ENCODE data around the gene HTR3A. TPM values are rescaled to one million over a fixed set of nuclear protein-coding genes. Genes with fewer than 3 reads are reported as not detected.

HTR3A gene
- total and polyA plus RNA-seq, 2 donors (not counting 1 experiment from before 2014, with no cell fraction given): not detected

GRCh38 chr11:113997473-113997872 lies 22.6 kb downstream of the HTR3A start:
- Histone ChIP-seq H3K79me2 (ENCODE audit: control insufficient read depth, insufficient read depth, low read length) (no peaks in the 10 kb centered on the region), H3K9ac (ENCODE audit: insufficient read depth, low read length) (no peak overlapping the region), H3K27me3 (ENCODE audit: control insufficient read depth, insufficient read depth, low read length) (no peaks in the 10 kb centered on the region), H3K9me3 (ENCODE audit: control insufficient read depth, insufficient read depth, low read depth, low read length) (no peaks in the 10 kb centered on the region), H2AFZ (ENCODE audit: low read length) (no peak overlapping the region), H3K36me3 (ENCODE audit: control insufficient read depth, insufficient read depth, low read length) (no peaks in the 10 kb centered on the region), H3K4me2 (ENCODE audit: extremely low read depth, insufficient read depth, low read length) (no peak overlapping the region), H3K27ac (ENCODE audit: insufficient read depth, low read length) (no peak overlapping the region), H3K4me3 (replicated peaks in 1 of 4; ENCODE audit: control extremely low read depth in 1 of 4, insufficient read depth in 1 of 4, low read depth in 3 of 4, low read length in 4 of 4) (no peak overlapping the region), H4K20me1 (ENCODE audit: control insufficient read depth, extremely low read depth, insufficient read depth, low read length) (no peaks in the 10 kb centered on the region), H3K4me1 (ENCODE audit: control insufficient read depth, extremely low read depth, insufficient read depth, low read length) (no peaks in the 10 kb centered on the region)
- DNase-seq (ENCODE audit: low read depth in 2 of 2): peak in 1 of 2 donors; percentile 43
- TF ChIP-seq, protein P1, sequence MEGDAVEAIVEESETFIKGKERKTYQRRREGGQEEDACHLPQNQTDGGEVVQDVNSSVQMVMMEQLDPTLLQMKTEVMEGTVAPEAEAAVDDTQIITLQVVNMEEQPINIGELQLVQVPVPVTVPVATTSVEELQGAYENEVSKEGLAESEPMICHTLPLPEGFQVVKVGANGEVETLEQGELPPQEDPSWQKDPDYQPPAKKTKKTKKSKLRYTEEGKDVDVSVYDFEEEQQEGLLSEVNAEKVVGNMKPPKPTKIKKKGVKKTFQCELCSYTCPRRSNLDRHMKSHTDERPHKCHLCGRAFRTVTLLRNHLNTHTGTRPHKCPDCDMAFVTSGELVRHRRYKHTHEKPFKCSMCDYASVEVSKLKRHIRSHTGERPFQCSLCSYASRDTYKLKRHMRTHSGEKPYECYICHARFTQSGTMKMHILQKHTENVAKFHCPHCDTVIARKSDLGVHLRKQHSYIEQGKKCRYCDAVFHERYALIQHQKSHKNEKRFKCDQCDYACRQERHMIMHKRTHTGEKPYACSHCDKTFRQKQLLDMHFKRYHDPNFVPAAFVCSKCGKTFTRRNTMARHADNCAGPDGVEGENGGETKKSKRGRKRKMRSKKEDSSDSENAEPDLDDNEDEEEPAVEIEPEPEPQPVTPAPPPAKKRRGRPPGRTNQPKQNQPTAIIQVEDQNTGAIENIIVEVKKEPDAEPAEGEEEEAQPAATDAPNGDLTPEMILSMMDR (conservative IDR thresholded peaks at IDR 0.05 in 1 of 2, IDR thresholded peaks at IDR 0.05 in 1 of 2; ENCODE audit: low read depth in 1 of 2, low read length in 2 of 2): no peak
- no peak for TF ChIP-seq EZH2 (IDR thresholded peaks at IDR 0.05; ENCODE audit: low read length, missing control alignments)

DNA sequence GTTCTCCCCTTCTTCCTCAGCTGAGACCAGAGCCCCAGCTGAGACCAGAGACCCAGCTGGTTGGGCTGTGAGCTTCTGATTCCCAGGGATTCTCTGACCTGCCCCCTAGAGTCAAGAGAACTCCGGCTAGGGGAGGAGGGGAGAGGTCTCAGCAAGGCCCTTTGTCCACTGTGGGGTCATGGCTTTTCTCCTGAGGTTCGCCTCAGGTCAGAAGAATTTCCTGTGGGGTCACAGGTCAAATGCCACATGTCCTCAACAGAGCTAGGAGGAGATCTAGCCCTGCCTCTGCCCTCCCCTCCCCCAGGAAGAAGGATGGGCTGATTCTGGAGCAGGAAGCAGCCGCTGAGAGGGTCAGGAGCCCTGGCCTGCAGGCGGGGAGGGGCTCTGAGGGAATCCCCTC lies 23.7 kb downstream of the HTR3A start:
- H4K20me1 ChIP-seq (ENCODE audit: control insufficient read depth, extremely low read depth, insufficient read depth, low read length): no peaks in the 10 kb centered on the region
- H2AFZ ChIP-seq (ENCODE audit: low read length): no peak overlapping the region
- H3K36me3 ChIP-seq (ENCODE audit: control insufficient read depth, insufficient read depth, low read length): no peaks in the 10 kb centered on the region
- no peak overlapping the region for H3K27ac ChIP-seq (ENCODE audit: insufficient read depth, low read length)
- DNase-seq (ENCODE audit: low read depth in 2 of 2): no peak
- no peaks in the 10 kb centered on the region for H3K9me3 ChIP-seq (ENCODE audit: control insufficient read depth, insufficient read depth, low read depth, low read length)
- no peaks in the 10 kb centered on the region for H3K4me1 ChIP-seq (ENCODE audit: control insufficient read depth, extremely low read depth, insufficient read depth, low read length)
- H3K27me3 ChIP-seq (ENCODE audit: control insufficient read depth, insufficient read depth, low read length): no peaks in the 10 kb centered on the region
- no peak overlapping the region for H3K4me2 ChIP-seq (ENCODE audit: extremely low read depth, insufficient read depth, low read length)
- H3K79me2 ChIP-seq (ENCODE audit: control insufficient read depth, insufficient read depth, low read length): no peaks in the 10 kb centered on the region
- H3K9ac ChIP-seq (ENCODE audit: insufficient read depth, low read length): no peak overlapping the region
- TF ChIP-seq, protein P1 (conservative IDR thresholded peaks at IDR 0.05 in 1 of 2, IDR thresholded peaks at IDR 0.05 in 1 of 2; ENCODE audit: low read depth in 1 of 2, low read length in 2 of 2): no peak
- no peak for TF ChIP-seq EZH2 (IDR thresholded peaks at IDR 0.05; ENCODE audit: low read length, missing control alignments)
- H3K4me3 ChIP-seq (replicated peaks in 1 of 4; ENCODE audit: control extremely low read depth in 1 of 4, insufficient read depth in 1 of 4, low read depth in 3 of 4, low read length in 4 of 4): no peak overlapping the region

DNA sequence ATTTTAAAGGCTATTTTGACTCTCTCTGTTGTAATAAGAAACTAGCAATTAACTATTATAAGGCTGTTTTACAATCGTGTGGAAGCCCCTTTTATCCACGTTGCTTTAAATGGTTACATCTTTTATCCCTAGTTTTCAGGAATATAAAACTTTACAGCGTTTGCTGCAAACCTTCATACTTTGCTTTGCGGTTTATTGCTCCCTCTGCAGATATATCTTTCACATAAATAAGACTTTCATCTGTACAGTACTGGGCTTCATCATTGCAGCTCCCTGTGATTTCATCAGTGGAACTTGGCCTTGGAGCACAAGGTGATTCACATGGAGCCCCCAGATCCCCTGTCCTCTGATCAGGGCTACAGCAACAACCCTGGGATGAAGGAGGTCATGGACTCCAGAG lies 25.6 kb downstream of the HTR3A start:
- Histone ChIP-seq H3K9me3 (ENCODE audit: control insufficient read depth, insufficient read depth, low read depth, low read length) (no peaks in the 10 kb centered on the region), H3K27me3 (ENCODE audit: control insufficient read depth, insufficient read depth, low read length) (no peaks in the 10 kb centered on the region), H3K79me2 (ENCODE audit: control insufficient read depth, insufficient read depth, low read length) (no peaks in the 10 kb centered on the region), H3K9ac (ENCODE audit: insufficient read depth, low read length) (no peak overlapping the region), H2AFZ (ENCODE audit: low read length) (no peak overlapping the region), H3K36me3 (ENCODE audit: control insufficient read depth, insufficient read depth, low read length) (no peaks in the 10 kb centered on the region), H3K4me2 (ENCODE audit: extremely low read depth, insufficient read depth, low read length) (no peak overlapping the region), H3K27ac (ENCODE audit: insufficient read depth, low read length) (no peak overlapping the region), H3K4me3 (replicated peaks in 1 of 4; ENCODE audit: control extremely low read depth in 1 of 4, insufficient read depth in 1 of 4, low read depth in 3 of 4, low read length in 4 of 4) (no peak overlapping the region), H4K20me1 (ENCODE audit: control insufficient read depth, extremely low read depth, insufficient read depth, low read length) (no peaks in the 10 kb centered on the region), H3K4me1 (ENCODE audit: control insufficient read depth, extremely low read depth, insufficient read depth, low read length) (no peaks in the 10 kb centered on the region)
- no peak for DNase-seq (ENCODE audit: low read depth in 2 of 2)
- TF ChIP-seq, protein P1 (conservative IDR thresholded peaks at IDR 0.05 in 1 of 2, IDR thresholded peaks at IDR 0.05 in 1 of 2; ENCODE audit: low read depth in 1 of 2, low read length in 2 of 2): no peak
- TF ChIP-seq EZH2 (IDR thresholded peaks at IDR 0.05; ENCODE audit: low read length, missing control alignments): no peak
